Lung (tissue), 12 donors: Measurements from ENCODE around the gene TMEM134. TPM values are rescaled to one million over a fixed set of nuclear protein-coding genes. Genes with fewer than 3 reads are reported as not detected.

Experiments
- ATAC-seq: fragments of 200-7000 bp; cut with Tn5 transposase; one replicate; pipeline ENCODE4 v1.9.1; 2020; ENCODE audit warnings: moderate number of reproducible peaks; ENCODE audit not compliant: insufficient read depth, low FRiP score
- DNase-seq, 3 donors: peaks; one replicate each; pipeline ENCODE4 v3.0.0-alpha.2; 2013 to 2017
- H3K27ac ChIP-seq, 2 donors: one replicate each; pipeline ENCODE4 v1.5.1; 2013; ENCODE audit warnings: mild to moderate bottlenecking in 2 of 2, moderate library complexity in 2 of 2, control low read depth in 1 of 2, inconsistent platforms in 1 of 2, low read depth in 1 of 2, low read length in 1 of 2
- H3K27me3 ChIP-seq, 3 donors: one replicate each; pipeline ENCODE4 v1.5.1; 2013; ENCODE audit warnings: low read length in 2 of 3; ENCODE audit not compliant: control insufficient read depth in 3 of 3, insufficient read depth in 3 of 3
- H3K36me3 ChIP-seq, 4 donors: one replicate each; pipeline ENCODE4 v1.5.1; 2013; ENCODE audit warnings: low read length in 4 of 4, mild to moderate bottlenecking in 1 of 4, moderate library complexity in 1 of 4; ENCODE audit not compliant: control insufficient read depth in 4 of 4, insufficient read depth in 4 of 4
- H3K4me1 ChIP-seq, 5 donors: one replicate each; pipeline ENCODE4 v1.5.1; 2013; ENCODE audit warnings: low read length in 5 of 5, mild to moderate bottlenecking in 2 of 5, moderate library complexity in 1 of 5; ENCODE audit not compliant: control insufficient read depth in 5 of 5, insufficient read depth in 5 of 5
- H3K4me3 ChIP-seq: one replicate; pipeline ENCODE4 v1.5.1; 2013; ENCODE audit warnings: mild to moderate bottlenecking, control low read depth, moderate library complexity
- H3K9ac ChIP-seq, 2 donors: one replicate each; pipeline ENCODE4 v1.5.1; 2013; ENCODE audit warnings: low read length in 2 of 2, control low read depth in 1 of 2; ENCODE audit not compliant: insufficient read depth in 1 of 2
- H3K9me3 ChIP-seq, 4 donors: one replicate each; pipeline ENCODE4 v1.5.1; 2013; ENCODE audit warnings: low read length in 3 of 4, mild to moderate bottlenecking in 1 of 4, moderate library complexity in 1 of 4; ENCODE audit not compliant: control insufficient read depth in 4 of 4, insufficient read depth in 3 of 4
- WGBS, 2 donors: extraction: QIAGEN DNeasy Blood & Tissue Kit; methylation state at CpG; one replicate each; pipeline ENCODE4 v1.1.7; 2013; 5-methylcytosine and 5-hydroxymethylcytosine counted together
- polyA plus RNA-seq, 2 donors: library from polyadenylated mRNA; stranded (reverse); fragments of 200-250 nt; gene quantifications; one replicate each; pipeline ENCODE4 v1.2.1, GENCODE V29; 2013
- total RNA-seq, 2 donors: library from RNA; depleted of rRNA in 1 of 2; stranded (reverse); fragments of >200 nt in 1 of 2; gene quantifications; one replicate each; pipeline ENCODE4 v1.2.1, GENCODE V29; 2014 to 2021
- TF ChIP-seq, protein P1 (sequence below): IDR thresholded peaks from 2 replicates; pipeline ENCODE4 v1.5.1; 2012; ENCODE audit warnings: mild to moderate bottlenecking; ENCODE audit errors: control extremely low read depth, extremely low read depth
- donor health status: control.
- donor health status: control.
- donor health status: Bipolar disorder and iron deficiency.
- donor health status: healthy.
- donor health status: DM: yes; HTN: yes; CAD: no.

Gene TMEM134
- total and polyA plus RNA-seq, 4 donors = 32.5 to 91.4 (median 83.1) TPM

DNA sequence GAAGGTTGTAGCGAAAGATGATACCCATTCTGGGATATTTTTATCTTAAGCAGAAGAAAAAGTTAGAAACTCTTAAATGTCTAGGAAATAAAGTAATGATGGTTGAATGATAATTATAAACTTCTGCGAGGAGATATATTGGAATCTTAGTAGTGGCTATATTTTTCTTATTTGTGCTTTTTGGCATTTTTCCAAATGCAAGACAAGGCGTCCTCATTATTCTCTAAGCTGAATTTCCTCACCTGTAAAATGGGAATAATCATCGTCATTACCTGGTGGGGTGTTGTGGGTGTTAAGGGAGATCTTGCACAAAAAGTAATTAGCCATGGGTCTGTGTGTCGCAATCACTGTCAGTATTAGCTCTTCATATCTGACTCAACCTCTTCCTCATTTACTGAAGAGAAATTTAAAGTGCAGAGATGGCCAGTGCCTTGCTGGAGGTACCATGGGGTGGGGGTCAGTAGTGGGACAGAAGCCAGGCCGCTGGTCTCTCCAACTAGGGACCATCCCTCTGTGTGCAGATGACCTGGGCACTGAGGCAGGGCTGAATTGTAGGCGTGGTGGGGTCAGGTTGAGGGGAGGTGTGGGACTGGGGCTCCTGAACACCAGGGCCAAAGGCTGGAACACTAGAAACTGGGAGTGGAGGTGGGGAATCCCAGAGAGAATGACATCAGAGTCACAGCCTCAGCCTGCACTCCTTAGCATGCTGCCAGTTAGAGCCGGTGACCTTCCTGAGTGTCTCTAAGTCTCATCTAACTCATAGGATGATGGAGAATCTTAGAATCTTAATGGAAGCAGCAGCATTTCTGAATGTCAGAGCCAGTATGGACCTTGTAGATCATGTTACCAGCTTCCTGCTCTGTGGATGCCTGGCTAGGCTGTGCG, 32.0 kb upstream of the TMEM134 start:
- Histone ChIP-seq H3K4me1 (peaks cover 0 to 19% (median 10%) of the 10 kb centered on the region in 5 donors), H3K36me3 (peaks cover 3 to 26% (median 8%) of the 10 kb centered on the region in 4 donors), H3K9me3 (peaks cover 0 to 3% (median 0%) of the 10 kb centered on the region in 4 donors), H3K27ac (no peak overlapping the region), H3K9ac (no peak overlapping the region), H3K27me3 (no peaks in the 10 kb centered on the region), H3K4me3 (no peak overlapping the region)
- TF ChIP-seq, protein P1, sequence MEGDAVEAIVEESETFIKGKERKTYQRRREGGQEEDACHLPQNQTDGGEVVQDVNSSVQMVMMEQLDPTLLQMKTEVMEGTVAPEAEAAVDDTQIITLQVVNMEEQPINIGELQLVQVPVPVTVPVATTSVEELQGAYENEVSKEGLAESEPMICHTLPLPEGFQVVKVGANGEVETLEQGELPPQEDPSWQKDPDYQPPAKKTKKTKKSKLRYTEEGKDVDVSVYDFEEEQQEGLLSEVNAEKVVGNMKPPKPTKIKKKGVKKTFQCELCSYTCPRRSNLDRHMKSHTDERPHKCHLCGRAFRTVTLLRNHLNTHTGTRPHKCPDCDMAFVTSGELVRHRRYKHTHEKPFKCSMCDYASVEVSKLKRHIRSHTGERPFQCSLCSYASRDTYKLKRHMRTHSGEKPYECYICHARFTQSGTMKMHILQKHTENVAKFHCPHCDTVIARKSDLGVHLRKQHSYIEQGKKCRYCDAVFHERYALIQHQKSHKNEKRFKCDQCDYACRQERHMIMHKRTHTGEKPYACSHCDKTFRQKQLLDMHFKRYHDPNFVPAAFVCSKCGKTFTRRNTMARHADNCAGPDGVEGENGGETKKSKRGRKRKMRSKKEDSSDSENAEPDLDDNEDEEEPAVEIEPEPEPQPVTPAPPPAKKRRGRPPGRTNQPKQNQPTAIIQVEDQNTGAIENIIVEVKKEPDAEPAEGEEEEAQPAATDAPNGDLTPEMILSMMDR = no peak
- 85 to 89% methylated on average over 9 of the region's 9 CpGs for WGBS, 2 donors
- ATAC-seq = no peak
- DNase-seq = no peak

DNA sequence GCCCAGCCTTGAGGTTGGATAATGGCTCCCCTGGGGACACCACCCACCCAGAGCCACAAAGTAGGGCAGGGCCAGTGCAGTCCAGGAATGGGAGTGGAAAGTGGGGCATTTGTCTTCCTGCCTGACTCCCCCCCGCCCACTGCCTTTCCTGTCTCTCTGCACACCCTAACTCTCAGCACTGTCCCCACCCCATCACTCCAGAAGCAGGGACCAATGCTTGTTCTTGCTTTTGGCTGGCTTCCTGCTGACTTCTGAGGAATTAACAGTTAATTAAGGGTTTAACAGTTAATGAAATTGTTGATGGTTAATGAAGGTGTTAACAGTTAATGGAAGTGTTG, 31.4 kb upstream of the TMEM134 start:
- TF ChIP-seq, protein P1 = no peak
- Histone ChIP-seq H3K36me3 (peaks cover 3 to 32% (median 8%) of the 10 kb centered on the region in 4 donors), H3K27me3 (no peaks in the 10 kb centered on the region), H3K9me3 (peaks cover 0 to 3% (median 0%) of the 10 kb centered on the region in 4 donors), H3K4me3 (no peak overlapping the region), H3K27ac (no peak overlapping the region), H3K4me1 (peaks cover 0 to 13% (median 6%) of the 10 kb centered on the region in 5 donors), H3K9ac (no peak overlapping the region)
- DNase-seq (no peak), ATAC-seq (no peak)
- 85 to 91% methylated on average over 1 of the region's 1 CpG for WGBS, 2 donors

DNA sequence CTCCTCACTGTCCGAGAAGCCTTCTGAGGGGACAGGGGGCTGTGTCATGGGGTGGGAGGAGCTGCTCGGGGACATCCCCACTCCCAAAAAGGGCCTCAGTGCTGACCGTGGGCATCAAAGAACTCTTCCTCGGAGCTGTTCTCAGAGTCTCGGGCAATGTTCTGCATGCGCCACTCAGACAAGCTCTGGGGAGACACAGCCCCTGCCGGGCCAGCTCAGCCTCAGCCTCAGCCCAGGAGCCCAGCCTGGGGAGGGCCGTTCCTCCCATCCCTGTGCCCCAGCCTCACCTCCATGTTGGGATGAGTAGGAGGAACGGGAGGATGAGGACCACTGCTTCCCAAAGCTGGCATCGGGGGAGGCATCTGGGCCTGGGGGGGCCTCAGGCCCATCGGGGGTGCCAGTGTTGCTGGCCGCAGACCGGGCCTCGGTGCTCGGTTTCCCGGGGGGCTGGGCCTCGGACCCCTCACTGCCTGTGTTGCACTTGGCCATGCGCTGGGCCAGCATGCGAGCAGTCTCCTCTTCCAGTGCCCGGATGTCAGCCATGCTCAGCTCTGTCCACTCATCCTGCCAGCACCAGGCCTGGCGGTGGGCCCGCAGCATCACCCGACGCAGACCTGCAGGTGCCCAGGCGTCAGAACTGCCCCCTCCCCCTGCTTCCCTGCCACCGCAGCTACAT, 30.9 kb upstream of the TMEM134 start:
- H3K36me3 ChIP-seq = peaks cover 3 to 36% (median 11%) of the 10 kb centered on the region in 4 donors
- no peak for DNase-seq
- no peak overlapping the region for H3K9ac ChIP-seq
- WGBS, 2 donors = 94 to 98% methylated on average over 26 of the region's 26 CpGs
- no peak for ATAC-seq
- H3K9me3 ChIP-seq = peaks cover 0 to 3% (median 0%) of the 10 kb centered on the region in 4 donors
- H3K4me3 ChIP-seq = no peak overlapping the region
- H3K27me3 ChIP-seq = no peaks in the 10 kb centered on the region
- peaks cover 0 to 11% (median 6%) of the 10 kb centered on the region in 5 donors for H3K4me1 ChIP-seq
- H3K27ac ChIP-seq = no peak overlapping the region
- TF ChIP-seq, protein P1 = no peak
